ENCODE measurements around the gene SCN10A.

DNA sequence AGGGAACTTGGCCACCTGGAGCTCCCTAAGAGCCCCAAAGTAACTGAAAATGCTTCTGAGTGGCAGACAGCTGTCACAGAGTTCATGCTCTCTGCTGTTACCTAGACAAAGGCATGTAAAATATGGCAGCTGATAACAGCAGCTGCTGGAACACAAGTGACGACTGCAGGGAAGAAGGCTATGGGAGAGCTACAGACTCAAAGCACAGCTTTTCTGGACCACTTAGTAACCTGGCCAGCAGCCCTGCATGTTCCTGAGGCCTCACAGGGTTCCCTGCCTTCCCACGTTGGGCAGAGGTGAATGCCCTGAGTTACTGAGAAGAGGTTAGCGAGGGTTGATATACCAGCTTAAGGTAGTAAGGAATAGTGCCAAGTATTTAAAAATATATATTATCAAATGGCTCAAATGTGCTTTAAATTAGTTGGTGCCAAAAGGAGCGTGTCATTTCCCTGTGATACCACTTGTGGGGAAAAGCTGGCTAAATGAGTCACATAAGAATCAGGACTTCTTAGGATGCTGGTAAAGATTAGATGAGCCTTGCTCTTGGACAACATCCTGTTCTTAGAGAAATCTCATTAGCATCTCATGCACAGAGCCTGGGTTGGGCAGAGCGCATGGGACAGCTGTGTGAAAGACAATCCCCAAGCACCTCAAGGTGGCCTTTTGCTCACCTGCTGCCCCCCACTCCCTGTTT lies 90.1 kb downstream of the SCN10A start:
- TF ChIP-seq REST (IDR thresholded peaks at IDR 0.05; ENCODE audit: unreplicated experiment): no peak
- no peak for TF ChIP-seq CTCF (conservative IDR thresholded peaks at IDR 0.05; ENCODE audit: low read depth in 2 of 2)
- TF ChIP-seq EZH2phosphoT487 (IDR thresholded peaks at IDR 0.05; ENCODE audit: unreplicated experiment): no peak
